Liver (tissue), 9 donors: Measurements from ENCODE around the gene SGMS1. TPM values are rescaled to one million over a fixed set of nuclear protein-coding genes. Genes with fewer than 3 reads are reported as not detected.

ENCODE experiments used
- DNase-seq: peaks from one replicate; pipeline ENCODE4 v3.0.0-alpha.2; 2017; ENCODE audit warnings: low spot score
- H3K27ac ChIP-seq, 2 donors: one replicate each; pipeline ENCODE4 v1.7.0; 2013; ENCODE audit warnings: inconsistent platforms in 2 of 2, low read length in 2 of 2, control low read depth in 1 of 2, low read depth in 1 of 2, mild to moderate bottlenecking in 1 of 2
- H3K27me3 ChIP-seq, 4 donors: one replicate each; pipeline versions ENCODE4 v1.6.1 to v1.7.0; 2013; ENCODE audit warnings: low read length in 3 of 4, inconsistent platforms in 1 of 4, mild to moderate bottlenecking in 1 of 4, moderate library complexity in 1 of 4; ENCODE audit not compliant: control insufficient read depth in 4 of 4, insufficient read depth in 4 of 4
- H3K36me3 ChIP-seq, 4 donors: one replicate each; pipeline versions ENCODE4 v1.6.1 to v1.7.0; 2013; ENCODE audit warnings: low read length in 3 of 4, mild to moderate bottlenecking in 3 of 4, low read depth in 1 of 4, moderate library complexity in 1 of 4; ENCODE audit not compliant: control insufficient read depth in 4 of 4, insufficient read depth in 3 of 4
- H3K4me1 ChIP-seq, 4 donors: one replicate each; pipeline versions ENCODE4 v1.6.1 to v1.7.0; 2013; ENCODE audit warnings: low read length in 3 of 4, mild to moderate bottlenecking in 3 of 4, moderate library complexity in 1 of 4; ENCODE audit not compliant: control insufficient read depth in 4 of 4, insufficient read depth in 4 of 4
- H3K4me3 ChIP-seq, 3 donors: one replicate each; pipeline versions ENCODE4 v1.6.1 to v1.7.0; 2013; ENCODE audit warnings: low read length in 3 of 3, control low read depth in 1 of 3, low read depth in 1 of 3, mild to moderate bottlenecking in 1 of 3
- H3K9ac ChIP-seq, 2 donors: one replicate each; pipeline ENCODE4 v1.7.0; 2013; ENCODE audit warnings: low read length in 2 of 2, mild to moderate bottlenecking in 2 of 2, moderate library complexity in 2 of 2, control low read depth in 1 of 2, low read depth in 1 of 2
- H3K9me3 ChIP-seq, 4 donors: one replicate each; pipeline versions ENCODE4 v1.6.1 to v1.7.0; 2013; ENCODE audit warnings: low read length in 3 of 4; ENCODE audit not compliant: control insufficient read depth in 4 of 4
- ATF3 ChIP-seq: IDR thresholded peaks from 2 replicates; pipeline ENCODE4 v1.6.1; 2016; ENCODE audit warnings: antibody characterized with exemption
- CTCF ChIP-seq: fragments of 150-350 bp; IDR thresholded peaks from 2 replicates; pipeline ENCODE4 v1.5.1; 2017; ENCODE audit warnings: improper control_type of control experiment, low read depth, low read length; ENCODE audit not compliant: missing input control
- FOXA1 ChIP-seq: IDR thresholded peaks from 2 replicates; pipeline ENCODE4 v1.6.1; 2016; ENCODE audit warnings: antibody characterized with exemption
- FOXA2 ChIP-seq: IDR thresholded peaks from 2 replicates; pipeline ENCODE4 v1.6.1; 2016; ENCODE audit warnings: antibody characterized with exemption
- GABPA ChIP-seq, 2 donors: IDR thresholded peaks in 1 of 2; conservative IDR thresholded peaks in 1 of 2; 2 replicates each; pipeline ENCODE4 v1.6.1; 2016; ENCODE audit warnings: antibody characterized with exemption in 2 of 2, mild to moderate bottlenecking in 1 of 2, moderate library complexity in 1 of 2
- HNF4A ChIP-seq, 2 donors: conservative IDR thresholded peaks; 2 replicates each; pipeline ENCODE4 v1.6.1; 2016; ENCODE audit warnings: antibody characterized with exemption in 2 of 2, mild to moderate bottlenecking in 2 of 2
- HNF4G ChIP-seq: IDR thresholded peaks from 2 replicates; pipeline ENCODE4 v1.6.1; 2016; ENCODE audit warnings: antibody characterized with exemption
- JUND ChIP-seq, 2 donors: IDR thresholded peaks; 2 replicates each; pipeline ENCODE4 v1.6.1; 2016; ENCODE audit warnings: antibody characterized with exemption in 2 of 2
- NR2F2 ChIP-seq: IDR thresholded peaks from 2 replicates; pipeline ENCODE4 v1.6.1; 2016; ENCODE audit warnings: antibody characterized with exemption
- RAD21 ChIP-seq, 2 donors: IDR thresholded peaks; 2 replicates each; pipeline ENCODE4 v1.6.1; 2016; ENCODE audit warnings: antibody characterized with exemption in 2 of 2, mild to moderate bottlenecking in 2 of 2
- REST ChIP-seq: IDR thresholded peaks from 2 replicates; pipeline ENCODE4 v1.6.1; 2016; ENCODE audit warnings: antibody characterized with exemption, mild to moderate bottlenecking
- RXRA ChIP-seq, 2 donors: IDR thresholded peaks; 2 replicates each; pipeline ENCODE4 v1.6.1; 2017 to 2018; ENCODE audit warnings: antibody characterized with exemption in 2 of 2, mild to moderate bottlenecking in 1 of 2
- SP1 ChIP-seq: IDR thresholded peaks from 2 replicates; pipeline ENCODE4 v1.6.1; 2018; ENCODE audit warnings: antibody characterized with exemption, mild to moderate bottlenecking
- YY1 ChIP-seq: IDR thresholded peaks from 2 replicates; pipeline ENCODE4 v1.6.1; 2016; ENCODE audit warnings: antibody characterized with exemption, mild to moderate bottlenecking
- WGBS: extraction: QIAGEN DNeasy Blood & Tissue Kit; methylation state at CpG from one replicate; pipeline ENCODE4 v1.1.7; 2013; 5-methylcytosine and 5-hydroxymethylcytosine counted together
- polyA plus RNA-seq, 2 donors: library from polyadenylated mRNA; stranded (reverse) in 1 of 2; unstranded in 1 of 2; fragments of 200-250 nt in 1 of 2; fragments of >200 nt in 1 of 2; fragmentation: Nextera tagmentation in 1 of 2; extraction: Ambion mirVana in 1 of 2; gene quantifications; one replicate each; pipeline versions ENCODE4 v1.2.1 to v1.2.3, GENCODE V29; 2013 to 2015
- total RNA-seq, 2 donors: library from RNA; depleted of rRNA; stranded (reverse); fragments of >200 nt; gene quantifications; one replicate each; pipeline ENCODE4 v1.2.3, GENCODE V29; 2014
- donor health status: healthy.
- donor health status: healthy.
- donor health status: healthy.
- donor health status: healthy.
- donor health status: healthy.

The SGMS1 gene
- total and polyA plus RNA-seq, 4 donors, result 6.8 to 98.2 (median 21.1) TPM

- H3K4me3 ChIP-seq, result no peak overlapping the region
- H3K27me3 ChIP-seq, result no peaks in the 10 kb centered on the region
- DNase-seq, result no peak
- TF ChIP-seq RAD21 (IDR thresholded peaks at IDR 0.05) (peak in 1 of 2 donors; percentile 34), NR2F2 (peak; percentile 44), YY1 (peak; percentile 3), FOXA2 (peak; percentile 1), JUND (IDR thresholded peaks at IDR 0.05) (peak; percentile 11 to 52), RXRA (IDR thresholded peaks at IDR 0.05) (peak; percentile 38 to 68), CTCF (no peak), HNF4A (conservative IDR thresholded peaks at IDR 0.05) (peak; percentile 30 to 55), ATF3 (no peak)
- H3K4me1 ChIP-seq, result peaks cover 3 to 77% (median 62%) of the 10 kb centered on the region in 4 donors
- WGBS, result 6% methylated on average over 1 of the region's 1 CpG
- peak overlapping the region; percentile 22 to 51 for H3K27ac ChIP-seq
- H3K36me3 ChIP-seq, result no peaks in the 10 kb centered on the region
- H3K9me3 ChIP-seq, result no peaks in the 10 kb centered on the region
- no peak overlapping the region for H3K9ac ChIP-seq
Measured at GRCh38 chr10:50605269-50605950, 18.3 kb downstream of the SGMS1 start.

GRCh38 chr10:50604809-50605208 lies 18.9 kb downstream of the SGMS1 start:
- Histone ChIP-seq H3K36me3 (no peaks in the 10 kb centered on the region), H3K9me3 (no peaks in the 10 kb centered on the region), H3K9ac (no peak overlapping the region), H3K27ac (peak overlapping the region; percentile 22 to 51), H3K27me3 (no peaks in the 10 kb centered on the region), H3K4me3 (no peak overlapping the region), H3K4me1 (peaks cover 3 to 78% (median 62%) of the 10 kb centered on the region in 4 donors)
- TF ChIP-seq ATF3 (no peak), SP1 (no peak), RXRA (IDR thresholded peaks at IDR 0.05) (no peak), HNF4G (no peak), NR2F2 (no peak), FOXA1 (no peak), YY1 (no peak), GABPA (IDR thresholded peaks at IDR 0.05 in 1 of 2, conservative IDR thresholded peaks at IDR 0.05 in 1 of 2) (no peak), REST (no peak), HNF4A (conservative IDR thresholded peaks at IDR 0.05) (no peak)
- no peak for DNase-seq
- WGBS, result 24% methylated on average over 3 of the region's 3 CpGs
